Ectodermal cell (in vitro differentiated cells): ENCODE measurements around the gene AGBL2.
"Not testable (repeated sequence)": the region's sequence is repeated elsewhere in the genome, so short reads cannot be mapped to it uniquely, and the experiment has no call there.

Experiments
- H3K27ac ChIP-seq: 2 replicates; pipeline ENCODE4 v1.7.0; 2013; ENCODE audit warnings: mild to moderate bottlenecking, low read depth, low read length; ENCODE audit not compliant: insufficient read depth, poor library complexity, severe bottlenecking
- H3K27me3 ChIP-seq: 2 replicates; pipeline ENCODE4 v1.7.0; 2013; ENCODE audit warnings: mild to moderate bottlenecking, low read length; ENCODE audit not compliant: insufficient read depth, control insufficient read depth, poor library complexity, severe bottlenecking
- H3K36me3 ChIP-seq: one replicate; pipeline ENCODE4 v1.7.0; 2013; ENCODE audit warnings: low read length; ENCODE audit not compliant: control insufficient read depth, insufficient read depth
- H3K4me1 ChIP-seq: one replicate; pipeline ENCODE4 v1.7.0; 2013; ENCODE audit warnings: low read length; ENCODE audit not compliant: control insufficient read depth, insufficient read depth
- H3K4me3 ChIP-seq: 2 replicates; pipeline ENCODE4 v1.7.0; 2013; ENCODE audit warnings: low read depth, low read length, control low read depth; ENCODE audit not compliant: insufficient read depth
- H3K9me3 ChIP-seq: 2 replicates; pipeline ENCODE4 v1.7.0; 2013; ENCODE audit warnings: mild to moderate bottlenecking, low read length, moderate library complexity; ENCODE audit not compliant: control insufficient read depth
- WGBS, 2 experiments: methylation state at CpG; one replicate each; pipeline ENCODE4 v1.1.7; 2013; ENCODE audit warnings: missing lambda C conversion rate in 2 of 2; 5-methylcytosine and 5-hydroxymethylcytosine counted together

AGBL2 gene

GRCh38 chr11:47667135-47667534 is 48.0 kb downstream of the AGBL2 start:
- Histone ChIP-seq H3K4me1 (no peaks in the 10 kb centered on the region), H3K9me3 (no peaks in the 10 kb centered on the region), H3K27ac (no peak overlapping the region), H3K27me3 (no peaks in the 10 kb centered on the region), H3K36me3 (no peaks in the 10 kb centered on the region), H3K4me3 (no peak overlapping the region)
- 79 to 95% methylated on average over 4 of the region's 4 CpGs for WGBS, 2 experiments

DNA sequence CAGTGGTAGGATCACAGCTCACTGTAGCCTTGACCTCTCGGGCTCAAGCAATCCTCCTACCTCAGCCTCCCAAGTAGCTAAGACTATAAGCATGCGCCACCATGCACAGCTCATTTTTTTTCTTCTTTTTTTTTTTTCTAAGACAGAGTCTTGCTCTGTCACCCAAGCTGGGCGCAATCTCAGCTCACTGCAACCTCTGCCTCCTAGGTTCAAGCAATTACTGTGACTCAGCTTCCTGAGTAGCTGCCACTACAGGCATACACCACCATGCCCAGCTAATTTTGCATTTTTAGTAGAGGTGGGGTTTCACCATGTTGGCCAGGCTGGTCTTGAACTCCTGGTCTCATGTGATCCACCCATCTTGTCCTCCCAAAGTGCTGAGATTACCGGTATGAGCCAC is 50.2 kb downstream of the AGBL2 start:
- not testable (repeated sequence) for H3K9me3 ChIP-seq, H3K4me3 ChIP-seq, H3K36me3 ChIP-seq, H3K27me3 ChIP-seq, H3K4me1 ChIP-seq, H3K27ac ChIP-seq
- 90 to 92% methylated on average over 4 of the region's 4 CpGs for WGBS, 2 experiments

GRCh38 chr11:47661245-47661644 is 53.9 kb downstream of the AGBL2 start:
- Histone ChIP-seq H3K27ac (no peak overlapping the region), H3K4me1 (no peaks in the 10 kb centered on the region), H3K36me3 (no peaks in the 10 kb centered on the region), H3K27me3 (no peaks in the 10 kb centered on the region), H3K9me3 (no peaks in the 10 kb centered on the region), H3K4me3 (no peak overlapping the region)
- 98 to 100% methylated on average over 2 of the region's 2 CpGs for WGBS, 2 experiments

DNA sequence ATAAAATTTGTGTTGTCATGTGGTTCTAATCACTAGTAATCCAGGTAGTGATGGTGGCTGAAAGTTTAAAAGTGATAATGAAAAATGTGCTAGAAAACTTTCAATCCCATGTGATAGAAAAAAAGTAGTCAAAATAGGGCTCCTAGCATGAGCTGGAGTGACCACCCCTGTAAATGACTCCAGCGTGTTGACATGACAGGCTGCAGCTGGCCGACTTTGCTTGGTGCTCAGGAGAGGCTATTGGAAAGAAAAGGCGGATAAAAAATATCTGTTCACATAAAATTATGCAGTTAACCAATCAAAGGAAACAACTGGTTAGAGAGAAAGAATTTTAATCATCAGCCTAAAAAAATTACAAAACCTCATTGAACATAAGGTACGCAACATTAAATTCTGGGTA is 55.9 kb downstream of the AGBL2 start:
- Histone ChIP-seq H3K36me3 (no peaks in the 10 kb centered on the region), H3K27me3 (no peaks in the 10 kb centered on the region), H3K4me3 (no peak overlapping the region), H3K9me3 (no peaks in the 10 kb centered on the region), H3K4me1 (no peaks in the 10 kb centered on the region), H3K27ac (no peak overlapping the region)
- 80 to 91% methylated on average over 2 to 4 of the region's 4 CpGs for WGBS, 2 experiments

- WGBS, 2 experiments: 78 to 79% methylated on average over 6 of the region's 6 CpGs
- no peaks in the 10 kb centered on the region for H3K9me3 ChIP-seq
Observed at GRCh38 chr11:47656260-47656885, 58.8 kb downstream of the AGBL2 start.

GRCh38 chr11:47651818-47652469 is 63.2 kb downstream of the AGBL2 start:
- WGBS, 2 experiments: 94 to 96% methylated on average over 5 of the region's 5 CpGs
- no peaks in the 10 kb centered on the region for H3K9me3 ChIP-seq
- H3K4me1 ChIP-seq: no peaks in the 10 kb centered on the region
- H3K27ac ChIP-seq: no peak overlapping the region
- H3K4me3 ChIP-seq: no peak overlapping the region
- no peaks in the 10 kb centered on the region for H3K27me3 ChIP-seq
- no peaks in the 10 kb centered on the region for H3K36me3 ChIP-seq

More at GRCh38 chr11:47656260-47656885, 58.8 kb downstream of the AGBL2 start:
- H3K4me1 ChIP-seq: no peaks in the 10 kb centered on the region
- H3K27me3 ChIP-seq: no peaks in the 10 kb centered on the region
- no peak overlapping the region for H3K27ac ChIP-seq
- H3K36me3 ChIP-seq: no peaks in the 10 kb centered on the region
- H3K4me3 ChIP-seq: no peak overlapping the region

- Histone ChIP-seq H3K27ac (no peak overlapping the region), H3K9me3 (no peaks in the 10 kb centered on the region), H3K4me1 (no peaks in the 10 kb centered on the region), H3K27me3 (no peaks in the 10 kb centered on the region), H3K4me3 (no peak overlapping the region), H3K36me3 (no peaks in the 10 kb centered on the region)
- WGBS, 2 experiments: 92 to 93% methylated on average over 3 of the region's 3 CpGs
Observed at GRCh38 chr11:47649276-47649675, 65.9 kb downstream of the AGBL2 start.

DNA sequence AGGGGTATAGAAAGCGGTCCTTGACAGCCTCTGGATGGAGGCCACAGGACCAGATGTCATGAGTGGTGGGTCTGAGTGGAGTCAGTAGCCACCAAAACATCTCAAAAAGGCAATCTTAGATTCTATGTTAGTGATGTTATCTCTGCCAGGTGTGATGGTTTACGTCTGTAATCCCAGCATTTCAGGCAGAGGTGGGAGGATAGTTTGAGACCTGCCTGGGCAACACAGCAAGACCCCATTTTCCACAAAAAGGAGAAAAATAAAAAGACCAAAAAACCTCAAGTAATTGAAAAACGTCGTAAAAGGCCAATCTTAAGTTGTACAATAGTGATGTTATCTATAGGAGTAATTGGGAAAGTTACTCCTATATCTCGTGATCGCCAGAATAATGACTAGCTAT is 69.2 kb downstream of the AGBL2 start:
- no peaks in the 10 kb centered on the region for H3K9me3 ChIP-seq
- 93% methylated on average over 6 of the region's 6 CpGs for WGBS, 2 experiments

DNA sequence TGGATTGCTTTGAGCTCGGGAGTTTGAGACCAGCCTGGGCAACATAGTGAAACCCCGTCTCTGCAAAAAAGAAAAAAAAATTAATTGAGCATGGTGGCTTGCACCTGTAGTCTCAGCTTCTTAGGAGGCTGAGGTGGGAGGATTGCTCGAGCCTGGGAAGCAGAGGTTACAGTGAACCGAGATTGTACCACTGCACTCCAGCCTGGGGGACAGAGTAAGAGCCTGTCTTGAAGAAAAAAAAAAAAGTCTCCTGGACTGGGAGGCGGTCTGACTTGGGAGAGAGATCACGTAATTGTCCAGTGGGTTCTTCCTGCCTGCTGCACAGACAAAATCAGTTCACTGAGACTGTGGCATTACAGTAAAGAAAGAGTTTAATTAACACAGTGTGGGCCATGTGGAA is 69.7 kb downstream of the AGBL2 start:
- Histone ChIP-seq H3K9me3 (no peaks in the 10 kb centered on the region), H3K4me3 (no peak overlapping the region), H3K27ac (no peak overlapping the region), H3K36me3 (no peaks in the 10 kb centered on the region), H3K4me1 (peaks cover 5% of the 10 kb centered on the region), H3K27me3 (no peaks in the 10 kb centered on the region)
- 86 to 88% methylated on average over 6 of the region's 6 CpGs for WGBS, 2 experiments

More for the DNA sequence above, 69.2 kb downstream of the AGBL2 start:
- Histone ChIP-seq H3K4me1 (peaks cover 4% of the 10 kb centered on the region), H3K36me3 (no peaks in the 10 kb centered on the region), H3K4me3 (no peak overlapping the region), H3K27ac (no peak overlapping the region), H3K27me3 (no peaks in the 10 kb centered on the region)

DNA sequence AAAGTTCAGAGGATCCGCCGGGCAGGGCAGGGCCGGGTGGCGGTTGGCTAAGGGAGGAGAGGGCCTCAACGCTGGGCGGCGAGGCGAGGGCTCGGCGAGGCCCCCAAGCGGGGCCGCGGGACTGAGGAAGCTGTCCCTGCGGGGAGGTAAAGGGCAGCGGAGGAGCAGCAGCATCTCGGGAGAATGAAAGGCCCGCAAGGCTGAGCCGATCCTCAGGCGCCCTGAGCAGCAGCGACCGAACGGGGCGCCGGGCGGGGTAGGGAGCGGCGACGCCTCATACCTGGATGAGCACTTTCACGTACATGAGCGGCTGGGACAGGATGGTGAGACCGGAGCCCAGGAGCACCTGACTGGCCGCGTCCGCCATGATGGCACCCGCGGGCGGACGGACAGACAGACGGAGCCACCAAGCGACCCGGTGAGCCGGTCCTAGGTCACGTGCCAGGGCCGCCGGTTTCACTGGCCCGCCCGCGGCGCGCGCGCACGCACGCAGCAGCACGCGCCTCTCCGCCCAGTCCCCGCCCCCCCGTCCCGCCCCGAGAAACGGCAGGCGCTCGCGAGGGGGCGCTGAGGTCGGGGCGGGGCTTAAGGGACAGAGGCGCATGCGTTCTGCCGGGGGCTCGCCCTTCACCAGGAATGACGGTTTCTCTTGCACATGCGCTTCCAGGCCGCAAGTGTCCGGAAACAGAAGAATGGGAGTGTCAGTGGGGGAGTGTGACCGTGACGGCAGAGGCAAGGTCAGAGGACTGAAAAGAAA is 72.9 kb downstream of the AGBL2 start, which contains the start of gene MTCH2:
MTCH2 (minus strand) TSS at position 461 of the 757 bp plus-strand sequence; CDS start at position 367, 94 bp downstream.
- Histone ChIP-seq H3K9me3 (no peaks in the 10 kb centered on the region), H3K4me1 (peaks cover 5% of the 10 kb centered on the region), H3K27me3 (no peaks in the 10 kb centered on the region), H3K27ac (peak within 1 kb of the TSS; percentile 76), H3K36me3 (no peaks in the 10 kb centered on the region), H3K4me3 (peak within 1 kb of the TSS; percentile 61)
- WGBS, 2 experiments: 0% methylated on average over 78 of the region's 78 CpGs
